HFF-Myc (cell line): ENCODE results near the gene WDR86.

Source experiments
- DNase-seq: peaks from one replicate; pipeline ENCODE4 v3.0.0-alpha.2; 2011; ENCODE audit warnings: low read depth; ENCODE audit errors: extremely low read depth
- H3K4me3 ChIP-seq: replicated peaks from 2 replicates; pipeline ENCODE4 v1.5.1; 2011; ENCODE audit warnings: low read depth, mild to moderate bottlenecking, control low read depth, low read length
- TF ChIP-seq, protein P1 (sequence below): IDR thresholded peaks from 2 replicates; pipeline ENCODE4 v1.5.1; 2012; ENCODE audit warnings: mild to moderate bottlenecking, low read depth, low read length, control low read depth; ENCODE audit errors: missing control alignments

The WDR86 gene

DNA sequence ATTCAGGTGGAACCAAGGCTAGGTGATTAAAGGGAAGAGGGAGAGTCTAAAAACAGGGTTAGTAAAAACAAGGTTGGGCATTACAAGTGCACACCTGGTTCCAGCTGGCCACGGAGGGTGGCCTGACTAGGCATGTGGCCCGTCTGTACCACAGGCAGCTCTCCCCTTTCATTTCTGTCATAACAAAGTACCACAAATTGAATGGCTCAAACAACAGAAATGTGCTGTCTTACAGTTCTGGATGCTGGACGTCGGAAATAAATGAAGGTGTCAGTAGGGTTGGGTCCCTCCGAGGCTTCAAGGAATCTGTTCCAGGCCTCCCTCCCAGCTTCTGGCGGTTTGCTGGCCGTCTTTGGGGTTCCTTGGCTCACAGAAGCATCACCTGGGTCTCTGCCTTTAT lies 13.4 kb upstream of the WDR86 start:
- TF ChIP-seq, protein P1, sequence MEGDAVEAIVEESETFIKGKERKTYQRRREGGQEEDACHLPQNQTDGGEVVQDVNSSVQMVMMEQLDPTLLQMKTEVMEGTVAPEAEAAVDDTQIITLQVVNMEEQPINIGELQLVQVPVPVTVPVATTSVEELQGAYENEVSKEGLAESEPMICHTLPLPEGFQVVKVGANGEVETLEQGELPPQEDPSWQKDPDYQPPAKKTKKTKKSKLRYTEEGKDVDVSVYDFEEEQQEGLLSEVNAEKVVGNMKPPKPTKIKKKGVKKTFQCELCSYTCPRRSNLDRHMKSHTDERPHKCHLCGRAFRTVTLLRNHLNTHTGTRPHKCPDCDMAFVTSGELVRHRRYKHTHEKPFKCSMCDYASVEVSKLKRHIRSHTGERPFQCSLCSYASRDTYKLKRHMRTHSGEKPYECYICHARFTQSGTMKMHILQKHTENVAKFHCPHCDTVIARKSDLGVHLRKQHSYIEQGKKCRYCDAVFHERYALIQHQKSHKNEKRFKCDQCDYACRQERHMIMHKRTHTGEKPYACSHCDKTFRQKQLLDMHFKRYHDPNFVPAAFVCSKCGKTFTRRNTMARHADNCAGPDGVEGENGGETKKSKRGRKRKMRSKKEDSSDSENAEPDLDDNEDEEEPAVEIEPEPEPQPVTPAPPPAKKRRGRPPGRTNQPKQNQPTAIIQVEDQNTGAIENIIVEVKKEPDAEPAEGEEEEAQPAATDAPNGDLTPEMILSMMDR, result no peak
- no peak for DNase-seq

DNA sequence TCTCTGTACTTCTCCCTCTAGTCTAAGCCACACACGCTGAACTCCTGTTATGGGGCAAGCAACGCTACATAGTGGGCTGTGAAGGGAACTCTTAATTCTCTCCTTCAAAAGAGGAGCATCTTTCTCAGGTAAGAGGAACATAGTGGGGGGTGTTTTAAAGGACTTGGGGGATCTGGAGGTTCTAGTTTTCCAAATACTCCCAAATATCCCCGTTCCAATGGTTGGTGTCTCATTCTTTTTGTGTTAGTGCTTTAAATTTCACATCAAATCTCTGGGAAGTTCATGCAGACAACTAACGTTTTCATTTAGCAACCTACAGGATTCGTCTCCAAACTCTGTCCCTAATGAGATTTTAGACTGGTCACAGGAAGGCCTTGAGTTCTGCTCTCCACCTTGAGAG lies 12.4 kb upstream of the WDR86 start:
- no peak overlapping the region for H3K4me3 ChIP-seq
- DNase-seq, result no peak
- TF ChIP-seq, protein P1, result no peak

More for the DNA sequence above, 13.4 kb upstream of the WDR86 start:
- no peak overlapping the region for H3K4me3 ChIP-seq

DNA sequence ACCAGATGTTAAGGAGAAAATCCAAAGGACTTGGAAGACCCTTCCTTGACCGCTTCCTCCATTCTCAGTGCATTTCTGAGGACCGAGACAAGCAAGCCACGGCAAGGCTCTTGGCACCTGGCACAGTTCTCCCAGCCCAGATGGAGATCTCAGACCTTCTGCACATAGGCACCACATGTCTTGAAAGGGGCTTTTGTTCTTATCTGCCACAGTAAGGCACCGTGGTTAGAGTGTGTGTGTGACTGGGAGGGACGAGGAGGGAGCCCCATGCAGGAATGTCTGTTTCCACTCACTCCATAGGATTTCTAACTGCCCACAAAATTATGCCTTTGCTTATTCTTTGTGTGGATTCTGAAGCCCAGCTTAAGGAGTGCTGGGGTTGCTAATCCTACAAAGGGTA lies 10.3 kb upstream of the WDR86 start:
- no peak overlapping the region for H3K4me3 ChIP-seq
- TF ChIP-seq, protein P1, result no peak
- DNase-seq, result no peak

DNA sequence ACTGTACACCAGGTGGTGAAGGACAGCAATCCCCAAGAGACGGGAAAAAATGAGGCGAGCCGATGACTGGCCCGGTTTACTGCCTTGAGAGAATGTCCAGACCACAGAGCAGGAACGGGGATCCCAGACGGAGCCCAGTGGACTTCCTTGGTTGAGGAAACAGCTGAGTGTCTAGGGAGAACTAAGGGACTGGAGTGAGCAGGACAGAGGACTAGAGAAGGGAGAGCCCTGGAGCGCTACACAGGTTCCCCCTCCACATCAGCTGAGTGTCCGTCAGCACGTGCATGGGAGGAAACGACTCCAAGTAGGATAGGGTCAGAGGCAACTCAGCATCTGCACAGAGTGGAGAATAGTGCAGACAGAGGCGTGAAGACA lies 7.1 kb upstream of the WDR86 start:
- DNase-seq, result no peak
- TF ChIP-seq, protein P1, result no peak

DNA sequence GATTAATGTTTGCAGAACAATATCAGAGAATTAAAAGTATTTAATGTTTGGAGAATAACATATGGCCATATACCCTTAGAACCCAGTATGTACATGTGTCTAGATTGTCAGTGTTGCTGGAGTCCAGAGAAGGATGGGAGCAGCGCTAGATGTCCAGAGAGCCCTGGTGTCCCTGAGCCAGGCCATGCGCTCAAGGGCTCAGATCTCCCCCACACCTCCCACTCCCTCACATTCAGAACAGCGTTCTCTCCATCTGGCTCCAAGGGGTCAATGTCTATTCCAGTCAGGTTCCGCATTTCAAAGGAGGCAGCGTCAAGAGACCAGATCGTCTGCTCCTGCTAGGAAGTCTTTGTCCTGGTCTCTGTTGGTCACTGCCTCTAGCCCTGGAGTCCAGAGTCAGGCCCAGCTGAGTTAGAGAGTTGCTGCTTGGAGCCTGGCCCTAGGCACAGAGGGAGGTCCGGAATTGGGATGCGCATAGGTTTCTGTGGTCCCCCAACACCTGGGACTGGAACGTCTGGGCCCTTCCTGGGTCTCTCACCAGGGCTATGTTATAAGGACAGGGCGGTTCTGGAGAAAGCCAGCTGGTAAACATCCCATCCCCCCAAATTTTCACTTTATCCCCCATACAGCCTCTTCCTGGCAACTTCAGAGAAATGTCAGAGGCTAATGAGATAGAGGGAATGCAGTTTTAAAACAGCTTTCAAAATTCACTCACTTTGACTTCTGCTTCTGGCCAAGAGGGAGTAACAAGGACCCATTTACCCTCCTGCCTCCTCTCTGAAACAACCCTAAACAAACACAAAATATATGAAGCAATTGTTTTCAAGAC lies 6.5 kb upstream of the WDR86 start:
- TF ChIP-seq, protein P1, result no peak
- DNase-seq, result no peak
- no peak overlapping the region for H3K4me3 ChIP-seq

More for the DNA sequence above, 7.1 kb upstream of the WDR86 start:
- no peak overlapping the region for H3K4me3 ChIP-seq

DNA sequence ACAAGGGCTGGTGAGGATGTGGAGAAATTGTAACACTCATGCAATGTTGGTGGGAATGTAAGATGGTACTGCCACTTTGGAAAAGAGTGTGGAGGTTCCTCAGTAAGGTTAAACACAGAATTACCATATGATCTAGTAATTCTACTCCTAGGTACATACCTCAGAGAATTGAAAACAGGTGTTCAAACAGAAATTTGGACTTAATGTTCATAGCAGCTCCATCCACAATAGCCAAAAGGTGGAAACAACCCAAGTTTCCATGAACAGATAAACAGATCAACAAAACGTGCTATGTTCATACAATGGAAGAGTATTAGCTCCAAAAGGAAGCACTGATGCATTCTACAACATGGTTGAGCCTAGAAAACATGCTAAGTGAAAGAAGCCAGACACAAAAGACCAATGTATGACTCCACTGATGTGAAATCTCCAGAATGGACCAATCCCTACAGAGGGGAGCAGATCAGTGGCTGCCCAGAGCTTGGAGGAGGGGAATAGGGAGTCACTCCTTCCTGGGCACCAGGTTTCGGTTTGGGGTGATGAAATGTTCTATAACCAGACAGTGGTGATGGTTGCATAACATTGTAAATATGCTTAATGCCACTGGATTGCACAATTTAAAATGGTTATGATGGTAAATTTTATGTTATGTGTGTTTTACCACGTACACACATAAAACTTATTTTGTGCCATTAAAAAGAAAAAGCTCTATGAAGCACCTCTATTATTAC lies 5.7 kb upstream of the WDR86 start:
- TF ChIP-seq, protein P1, result no peak
- DNase-seq, result no peak
- H3K4me3 ChIP-seq, result no peak overlapping the region
